H1 (cell line): ENCODE data around the gene AGPAT4. TPM values are rescaled to one million over a fixed set of nuclear protein-coding genes. Genes with fewer than 3 reads are reported as not detected.

Experiments
- CTCF ChIA-PET: fragments of 300-600 bp; sonication (Branson Sonifier 250); formaldehyde crosslinking; loops from one replicate; lab custom pipeline; 2021; ENCODE audit not compliant: partially characterized antibody; lab: Charles Lee
- POLR2A ChIA-PET: fragments of 300-600 bp; sonication (Branson Sonifier 250); formaldehyde crosslinking; loops from one replicate; lab custom pipeline; 2021; ENCODE audit warnings: inconsistent platforms; ENCODE audit not compliant: partially characterized antibody; lab: Charles Lee
- DNase-seq, 2 experiments: peaks; one replicate each; pipeline versions ENCODE4 v3.0.0 to v3.0.0-alpha.2; 2010 to 2022; ENCODE audit warnings: low spot score in 2 of 2, low read depth in 1 of 2, mixed read lengths in 1 of 2
- FAIRE-seq: peaks from 2 replicates; lab custom pipeline; 2011; peaks lifted over from hg19 to GRCh38; lab: Jason Lieb, UNC
- H2AFZ ChIP-seq: 2 replicates; pipeline ENCODE4 v1.8.1; 2012; ENCODE audit warnings: low read length, inconsistent platforms
- H2AK5ac ChIP-seq: 2 replicates; pipeline ENCODE4 v1.6.1; 2013; ENCODE audit warnings: low read depth, low read length
- H2BK120ac ChIP-seq: replicated peaks from 2 replicates; pipeline ENCODE3; 2013; ENCODE audit warnings: low read depth, low read length, inconsistent platforms
- H2BK12ac ChIP-seq: 2 replicates; pipeline ENCODE4 v1.6.1; 2013; ENCODE audit warnings: low read depth, low read length
- H2BK15ac ChIP-seq: 2 replicates; pipeline ENCODE4 v1.6.1; 2013; ENCODE audit warnings: low read length
- H2BK20ac ChIP-seq: 2 replicates; pipeline ENCODE4 v1.6.1; 2013; ENCODE audit warnings: low read length
- H2BK5ac ChIP-seq: 2 replicates; pipeline ENCODE4 v1.6.1; 2013; ENCODE audit warnings: low read depth, low read length
- H3K14ac ChIP-seq: 2 replicates; pipeline ENCODE4 v1.6.1; 2013; ENCODE audit warnings: inconsistent platforms; ENCODE audit not compliant: insufficient read length
- H3K18ac ChIP-seq: 2 replicates; pipeline ENCODE4 v1.6.1; 2013; ENCODE audit warnings: low read length; ENCODE audit errors: extremely low read depth
- H3K23ac ChIP-seq: 2 replicates; pipeline ENCODE4 v1.6.1; 2013; ENCODE audit warnings: inconsistent platforms; ENCODE audit not compliant: insufficient read length
- H3K23me2 ChIP-seq: 2 replicates; pipeline ENCODE4 v1.6.1; 2013; ENCODE audit warnings: low read depth, low read length
- H3K27ac ChIP-seq: 2 replicates; pipeline ENCODE4 v1.6.1; 2011; ENCODE audit warnings: low read depth, low read length, inconsistent platforms
- H3K27me3 ChIP-seq, 4 experiments: replicated peaks in 1 of 4; 1 replicate in 1 of 4; 2 replicates in 3 of 4; pipeline versions ENCODE4 v1.6.1 to v1.8.1; 2011 to 2013; ENCODE audit warnings: low read length in 3 of 4, mild to moderate bottlenecking in 3 of 4, inconsistent platforms in 2 of 4, mixed read lengths in 2 of 4, moderate library complexity in 1 of 4; ENCODE audit not compliant: control insufficient read depth in 3 of 4, insufficient read depth in 3 of 4; ENCODE audit errors: extremely low read depth in 1 of 4
- H3K36me3 ChIP-seq, 4 experiments: 2 replicates each; pipeline versions ENCODE4 v1.6.1 to v1.8.1; 2011 to 2013; ENCODE audit warnings: mild to moderate bottlenecking in 4 of 4, low read length in 3 of 4, moderate library complexity in 2 of 4, control low read depth in 1 of 4, inconsistent platforms in 1 of 4; ENCODE audit not compliant: insufficient read depth in 4 of 4, control insufficient read depth in 2 of 4
- H3K4ac ChIP-seq: replicated peaks from 2 replicates; pipeline ENCODE3; 2013; ENCODE audit warnings: low read length, low read depth, mixed read lengths, inconsistent platforms; ENCODE audit not compliant: insufficient read length
- H3K4me1 ChIP-seq, 4 experiments: replicated peaks in 1 of 4; 1 replicate in 1 of 4; 2 replicates in 3 of 4; pipeline versions ENCODE4 v1.6.1 to v1.8.1; 2011 to 2013; ENCODE audit warnings: low read length in 3 of 4, inconsistent platforms in 2 of 4, mixed read lengths in 1 of 4; ENCODE audit not compliant: insufficient read depth in 4 of 4, control insufficient read depth in 3 of 4
- H3K4me2 ChIP-seq, 2 experiments: 2 replicates each; pipeline versions ENCODE4 v1.6.1 to v1.8.1; 2011 to 2013; ENCODE audit warnings: low read depth in 2 of 2, low read length in 2 of 2, control low read depth in 1 of 2, inconsistent platforms in 1 of 2, mild to moderate bottlenecking in 1 of 2; ENCODE audit not compliant: insufficient read depth in 1 of 2
- H3K4me3 ChIP-seq, 4 experiments: fragments of 200-600, 300-600 bp in 1 of 4; sonication (generic), shearing (Covaris generic), sonication (Bioruptor Twin) in 1 of 4; 2 replicates each; pipeline versions ENCODE4 v1.5.1 to v1.8.1; 2011 to 2016; ENCODE audit warnings: low read length in 4 of 4, low read depth in 3 of 4, control low read depth in 2 of 4, inconsistent platforms in 2 of 4, mild to moderate bottlenecking in 2 of 4, mixed read lengths in 1 of 4, moderate library complexity in 1 of 4; ENCODE audit not compliant: insufficient read depth in 2 of 4; ENCODE audit errors: extremely low read depth in 1 of 4
- H3K56ac ChIP-seq: replicated peaks from 2 replicates; pipeline ENCODE3; 2013; ENCODE audit warnings: low read depth, mild to moderate bottlenecking, mixed read lengths, low read length, inconsistent platforms; ENCODE audit not compliant: insufficient read length
- H3K79me1 ChIP-seq: 2 replicates; pipeline ENCODE4 v1.6.1; 2013; ENCODE audit warnings: low read depth, low read length, control low read depth
- H3K79me2 ChIP-seq, 2 experiments: 2 replicates each; pipeline versions ENCODE4 v1.6.1 to v1.8.1; 2012 to 2013; ENCODE audit warnings: low read length in 2 of 2, mild to moderate bottlenecking in 2 of 2, inconsistent platforms in 1 of 2; ENCODE audit not compliant: insufficient read depth in 2 of 2, control insufficient read depth in 1 of 2
- H3K9ac ChIP-seq, 4 experiments: replicated peaks in 1 of 4; 1 replicate in 1 of 4; 2 replicates in 3 of 4; pipeline versions ENCODE4 v1.6.1 to v1.8.1; 2011 to 2013; ENCODE audit warnings: low read depth in 3 of 4, low read length in 3 of 4, control low read depth in 2 of 4, mild to moderate bottlenecking in 2 of 4, moderate library complexity in 2 of 4, inconsistent platforms in 1 of 4; ENCODE audit errors: extremely low read depth in 1 of 4
- H3K9me3 ChIP-seq, 2 experiments: 2 replicates each; pipeline versions ENCODE4 v1.6.1 to v1.8.1; 2012 to 2013; ENCODE audit warnings: mild to moderate bottlenecking in 2 of 2, moderate library complexity in 2 of 2, control low read depth in 1 of 2, inconsistent platforms in 1 of 2, low read depth in 1 of 2, low read length in 1 of 2, mixed read lengths in 1 of 2; ENCODE audit not compliant: insufficient read depth in 2 of 2
- H4K20me1 ChIP-seq, 2 experiments: replicated peaks in 1 of 2; 2 replicates each; pipeline versions ENCODE3 to v1.8.1; 2011 to 2013; ENCODE audit warnings: inconsistent platforms in 2 of 2, low read length in 2 of 2, mild to moderate bottlenecking in 1 of 2; ENCODE audit not compliant: insufficient read depth in 2 of 2, control insufficient read depth in 1 of 2
- H4K5ac ChIP-seq: 2 replicates; pipeline ENCODE4 v1.6.1; 2013; ENCODE audit warnings: low read length, low read depth, mixed read lengths, inconsistent platforms; ENCODE audit not compliant: insufficient read length
- H4K8ac ChIP-seq: 2 replicates; pipeline ENCODE4 v1.8.0; 2013; ENCODE audit warnings: mild to moderate bottlenecking, moderate library complexity, low read length, inconsistent platforms; ENCODE audit not compliant: insufficient read depth; ENCODE audit errors: extremely low read depth
- H4K91ac ChIP-seq: replicated peaks from 2 replicates; pipeline ENCODE3; 2013; ENCODE audit warnings: low read length, mixed read lengths, inconsistent platforms; ENCODE audit not compliant: insufficient read length
- ATF2 ChIP-seq: IDR thresholded peaks from 2 replicates; pipeline ENCODE4 v1.6.1; 2012; ENCODE audit warnings: low read length, inconsistent platforms
- CEBPB ChIP-seq: IDR thresholded peaks from 2 replicates; pipeline ENCODE4 v1.6.1; 2012; ENCODE audit warnings: low read depth, low read length
- FOSL1 ChIP-seq: IDR thresholded peaks from 2 replicates; pipeline ENCODE4 v1.6.1; 2011; ENCODE audit warnings: mild to moderate bottlenecking, low read depth, low read length, moderate library complexity; ENCODE audit not compliant: insufficient read depth
- HDAC2 ChIP-seq, 2 experiments: fragments of 300-600 bp in 1 of 2; sonication (generic) in 1 of 2; IDR thresholded peaks; 2 replicates each; pipeline ENCODE4 v1.6.1; 2011 to 2012; ENCODE audit warnings: low read depth in 2 of 2, low read length in 2 of 2, mild to moderate bottlenecking in 2 of 2, moderate library complexity in 2 of 2, borderline replicate concordance in 1 of 2, inconsistent platforms in 1 of 2
- KDM4A ChIP-seq: IDR thresholded peaks from one replicate; pipeline ENCODE4 v1.7.1; 2012; ENCODE audit warnings: low read depth, mild to moderate bottlenecking, moderate library complexity, low read length, inconsistent platforms; ENCODE audit not compliant: severe bottlenecking
- MAFK ChIP-seq: IDR thresholded peaks from 2 replicates; pipeline ENCODE4 v1.6.1; 2012; ENCODE audit warnings: low read depth, mild to moderate bottlenecking, improper control_type of control experiment, low read length
- POLR2AphosphoS5 ChIP-seq: IDR thresholded peaks from 2 replicates; pipeline ENCODE4 v1.6.1; 2011; ENCODE audit warnings: low read depth, low read length
- SP2 ChIP-seq: IDR thresholded peaks from 2 replicates; pipeline ENCODE4 v1.6.1; 2012; ENCODE audit warnings: mild to moderate bottlenecking, low read length, inconsistent platforms
- TBP ChIP-seq: IDR thresholded peaks from 2 replicates; pipeline ENCODE4 v1.6.1; 2011; ENCODE audit warnings: low read depth, low read length, improper control_type of control experiment
- TEAD4 ChIP-seq: IDR thresholded peaks from 2 replicates; pipeline ENCODE4 v1.6.1; 2012; ENCODE audit warnings: low read depth, low read length, inconsistent platforms, mixed read lengths
- WGBS, 2 experiments: shearing (Covaris generic) in 1 of 2; methylation state at CpG; one replicate each; pipeline versions ENCODE4 v1.1.6 to v1.1.7; 2013 to 2015; ENCODE audit warnings: low lambda C conversion rate in 2 of 2, mixed read lengths in 2 of 2, inconsistent platforms in 1 of 2, low coverage in 1 of 2, missing lambda C conversion rate in 1 of 2; ENCODE audit not compliant: insufficient replicate concordance in 2 of 2, insufficient coverage in 1 of 2, insufficient read length in 1 of 2; ENCODE audit errors: extremely low coverage in 1 of 2, missing lambda C conversion rate in 1 of 2; 5-methylcytosine and 5-hydroxymethylcytosine counted together
- polyA plus RNA-seq, 7 experiments: library from polyadenylated mRNA; depleted of rRNA in 3 of 7; stranded (reverse) in 5 of 7; unstranded in 2 of 7; fragments of >200 nt in 5 of 7; fragments of 200-250 nt in 2 of 7; gene quantifications; 1 replicate in 5 of 7; 2 replicates in 1 of 7; 4 replicates in 1 of 7; pipeline versions ENCODE4 v1.2.1 to v1.2.3, GENCODE V29; 2011 to 2013; ENCODE audit warnings: missing spikeins in 2 of 7, mixed read lengths in 2 of 7
- total RNA-seq: library from RNA; stranded (reverse); fragmentation: NEBNext Ultra II Directional; extraction: Animal tissue kit (Norgen Biotek cat#: 25700); gene quantifications from 2 replicates; pipeline ENCODE4 v1.2.1, GENCODE V29; 2021

Gene AGPAT4
- total and polyA plus RNA-seq, 2 of the 8 experiments (the other 6 are each of a cell fraction or from before 2014, with no cell fraction given): 13.5 to 23.8 TPM

- no peaks in the 10 kb centered on the region for H3K27me3 ChIP-seq
- no peak overlapping the region for H3K4me3 ChIP-seq
- peaks cover 0 to 18% of the 10 kb centered on the region in 2 experiments; a peak in 2 of 4 replicates for H3K79me2 ChIP-seq
- H4K20me1 ChIP-seq: peaks cover 5 to 8% of the 10 kb centered on the region in 2 experiments
- H4K91ac ChIP-seq: no peak overlapping the region
- ChIA-PET POLR2A (no interaction called here), CTCF (interaction anchor here (0.5 to 2.7 kb wide), 6 partner anchors 8 to 143 kb away, joined by 3 to 7 read pairs (median 4); no protein-coding TSS in a partner anchor)
- H3K23me2 ChIP-seq: no peaks in the 10 kb centered on the region; the same call in 1 of the 2 replicates
- peaks cover 0 to 8% (median 3%) of the 10 kb centered on the region in 4 experiments; a peak in 4 of 7 replicates for H3K4me1 ChIP-seq
- no peak overlapping the region for H2BK120ac ChIP-seq
- H3K14ac ChIP-seq: no peak overlapping the region
- H3K9me3 ChIP-seq: no peaks in the 10 kb centered on the region
- no peak overlapping the region for H2AFZ ChIP-seq
- peaks cover 6% of the 10 kb centered on the region for H3K79me1 ChIP-seq
- no peak overlapping the region for H4K5ac ChIP-seq
- whole genome bisulfite sequencing, 2 experiments: 94% methylated on average over 15 of the region's 15 CpGs; no CpG with 5 or more reads in 1 of the 2 experiments
- H3K56ac ChIP-seq: no peak overlapping the region
- no peak overlapping the region for H2BK20ac ChIP-seq
- no peak overlapping the region for H2BK5ac ChIP-seq
- H3K27ac ChIP-seq: no peak overlapping the region
- H3K9ac ChIP-seq: no peak overlapping the region
- no peak for FAIRE-seq
- DNase-seq: no peak
- no peak overlapping the region for H2AK5ac ChIP-seq
- H3K4ac ChIP-seq: no peak overlapping the region
- peaks cover 0 to 20% (median 2%) of the 10 kb centered on the region in 4 experiments; a peak in 5 of 8 replicates for H3K36me3 ChIP-seq
- no peak overlapping the region for H3K18ac ChIP-seq
- no peak overlapping the region for H3K23ac ChIP-seq
- no peak overlapping the region for H2BK15ac ChIP-seq
- H4K8ac ChIP-seq: no peak overlapping the region
- no peak overlapping the region for H3K4me2 ChIP-seq
- no peak overlapping the region for H2BK12ac ChIP-seq
- TF ChIP-seq ATF2 (no peak), TBP (no peak), MAFK (no peak), KDM4A (no peak), CEBPB (no peak), POLR2AphosphoS5 (no peak), FOSL1 (no peak), TEAD4 (no peak), SP2 (no peak), HDAC2 (IDR thresholded peaks at IDR 0.05; ENCODE audit: borderline replicate concordance in 1 of 2, low read depth in 2 of 2, low read length in 2 of 2) (no peak)
These were observed 46.6 kb downstream of the AGPAT4 start for GRCh38 chr6:161227004-161227960.
